ENCODE data around the gene NDUFA5. TPM values are rescaled to one million over a fixed set of nuclear protein-coding genes. Genes with fewer than 3 reads are reported as not detected.

NDUFA5 gene
- total RNA-seq, 2 donors from 2014 or later, result 53.3 to 65.8 TPM

GRCh38 chr7:123600876-123601275, 43.3 kb upstream of the NDUFA5 start:
- no peak overlapping the region for H3K27ac ChIP-seq
- H3K9me3 ChIP-seq, result no peaks in the 10 kb centered on the region
- DNase-seq (ENCODE audit: low spot score), result no peak
- TF ChIP-seq POLR2AphosphoS5 (IDR thresholded peaks at IDR 0.05), result no peak
- TF ChIP-seq POLR2A (IDR thresholded peaks at IDR 0.05), result no peak
- TF ChIP-seq, protein P1, sequence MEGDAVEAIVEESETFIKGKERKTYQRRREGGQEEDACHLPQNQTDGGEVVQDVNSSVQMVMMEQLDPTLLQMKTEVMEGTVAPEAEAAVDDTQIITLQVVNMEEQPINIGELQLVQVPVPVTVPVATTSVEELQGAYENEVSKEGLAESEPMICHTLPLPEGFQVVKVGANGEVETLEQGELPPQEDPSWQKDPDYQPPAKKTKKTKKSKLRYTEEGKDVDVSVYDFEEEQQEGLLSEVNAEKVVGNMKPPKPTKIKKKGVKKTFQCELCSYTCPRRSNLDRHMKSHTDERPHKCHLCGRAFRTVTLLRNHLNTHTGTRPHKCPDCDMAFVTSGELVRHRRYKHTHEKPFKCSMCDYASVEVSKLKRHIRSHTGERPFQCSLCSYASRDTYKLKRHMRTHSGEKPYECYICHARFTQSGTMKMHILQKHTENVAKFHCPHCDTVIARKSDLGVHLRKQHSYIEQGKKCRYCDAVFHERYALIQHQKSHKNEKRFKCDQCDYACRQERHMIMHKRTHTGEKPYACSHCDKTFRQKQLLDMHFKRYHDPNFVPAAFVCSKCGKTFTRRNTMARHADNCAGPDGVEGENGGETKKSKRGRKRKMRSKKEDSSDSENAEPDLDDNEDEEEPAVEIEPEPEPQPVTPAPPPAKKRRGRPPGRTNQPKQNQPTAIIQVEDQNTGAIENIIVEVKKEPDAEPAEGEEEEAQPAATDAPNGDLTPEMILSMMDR (IDR thresholded peaks at IDR 0.05), result no peak
- no peak overlapping the region for H3K4me3 ChIP-seq
- intact Hi-C loops (cut with DNase I), result no loop called here
- 49% methylated on average over 3 of the region's 3 CpGs for WGBS
- H3K27me3 ChIP-seq (replicated peaks; ENCODE audit: insufficient read depth), result no peaks in the 10 kb centered on the region
- H3K36me3 ChIP-seq, result no peaks in the 10 kb centered on the region
- H3K4me1 ChIP-seq (replicated peaks), result no peaks in the 10 kb centered on the region

GRCh38 chr7:123599766-123600165, 42.1 kb upstream of the NDUFA5 start:
- intact Hi-C loops (cut with DNase I), result no loop called here
- Histone ChIP-seq H3K4me3 (no peak overlapping the region), H3K4me1 (replicated peaks) (no peaks in the 10 kb centered on the region), H3K36me3 (no peaks in the 10 kb centered on the region), H3K27ac (no peak overlapping the region), H3K27me3 (replicated peaks; ENCODE audit: insufficient read depth) (no peaks in the 10 kb centered on the region), H3K9me3 (no peaks in the 10 kb centered on the region)
- WGBS, result 90% methylated on average over 2 of the region's 2 CpGs
- DNase-seq (ENCODE audit: low spot score), result no peak
- TF ChIP-seq POLR2AphosphoS5 (IDR thresholded peaks at IDR 0.05) (no peak), POLR2A (IDR thresholded peaks at IDR 0.05) (no peak)
- TF ChIP-seq, protein P1 (IDR thresholded peaks at IDR 0.05), result no peak

GRCh38 chr7:123598657-123599056, 41.0 kb upstream of the NDUFA5 start:
- intact Hi-C loops (cut with DNase I), result no loop called here
- WGBS, result 68% methylated on average over 3 of the region's 3 CpGs

GRCh38 chr7:123594813-123595241, 37.2 kb upstream of the NDUFA5 start:
- 25% methylated on average over 10 of the region's 10 CpGs for WGBS
- DNase-seq (ENCODE audit: low spot score), result no peak
- H3K4me3 ChIP-seq, result no peak overlapping the region

More at GRCh38 chr7:123598657-123599056, 41.0 kb upstream of the NDUFA5 start:
- Histone ChIP-seq H3K4me3 (no peak overlapping the region), H3K4me1 (replicated peaks) (no peaks in the 10 kb centered on the region), H3K27ac (no peak overlapping the region), H3K9me3 (no peaks in the 10 kb centered on the region), H3K27me3 (replicated peaks; ENCODE audit: insufficient read depth) (no peaks in the 10 kb centered on the region), H3K36me3 (no peaks in the 10 kb centered on the region)
- no peak for TF ChIP-seq POLR2AphosphoS5 (IDR thresholded peaks at IDR 0.05)
- TF ChIP-seq POLR2A (IDR thresholded peaks at IDR 0.05), result no peak
- TF ChIP-seq, protein P1 (IDR thresholded peaks at IDR 0.05), result no peak
- no peak for DNase-seq (ENCODE audit: low spot score)

GRCh38 chr7:123588376-123588775, 30.8 kb upstream of the NDUFA5 start:
- no peak overlapping the region for H3K27ac ChIP-seq
- 89% methylated on average over 2 of the region's 2 CpGs for WGBS
- no peaks in the 10 kb centered on the region for H3K4me1 ChIP-seq (replicated peaks)
- H3K4me3 ChIP-seq, result no peak overlapping the region
- no peaks in the 10 kb centered on the region for H3K36me3 ChIP-seq
- no peaks in the 10 kb centered on the region for H3K27me3 ChIP-seq (replicated peaks; ENCODE audit: insufficient read depth)
- TF ChIP-seq, protein P1 (IDR thresholded peaks at IDR 0.05), result no peak
- TF ChIP-seq POLR2AphosphoS5 (IDR thresholded peaks at IDR 0.05), result no peak
- no peak for TF ChIP-seq POLR2A (IDR thresholded peaks at IDR 0.05)
- no peak for DNase-seq (ENCODE audit: low spot score)
- intact Hi-C loops (cut with DNase I), result loop anchor here (10.0 kb wide), 1 partner anchor 116 kb away; no protein-coding TSS in a partner anchor
- H3K9me3 ChIP-seq, result no peaks in the 10 kb centered on the region

More at GRCh38 chr7:123594813-123595241, 37.2 kb upstream of the NDUFA5 start:
- intact Hi-C loops (cut with DNase I), result no loop called here
- Histone ChIP-seq H3K4me1 (replicated peaks) (no peaks in the 10 kb centered on the region), H3K27ac (no peak overlapping the region), H3K36me3 (no peaks in the 10 kb centered on the region), H3K27me3 (replicated peaks; ENCODE audit: insufficient read depth) (no peaks in the 10 kb centered on the region), H3K9me3 (no peaks in the 10 kb centered on the region)
- TF ChIP-seq POLR2AphosphoS5 (IDR thresholded peaks at IDR 0.05), result no peak
- no peak for TF ChIP-seq POLR2A (IDR thresholded peaks at IDR 0.05)
- TF ChIP-seq, protein P1 (IDR thresholded peaks at IDR 0.05), result no peak

Data from prostate gland (tissue), 2 donors.